Calu3 (cell line): Measurements from ENCODE around the gene FTO. TPM values are rescaled to one million over a fixed set of nuclear protein-coding genes. Genes with fewer than 3 reads are reported as not detected.

Experiments
- BruUV-seq: library from RNA; stranded (reverse); fragments of 400-500 nt; replicated peaks from 2 replicates; lab custom pipeline; 2021; lab: Mats Ljungman, UMichigan
- CTCF ChIA-PET: fragments of 300-600 bp; sonication (Branson Sonifier 250); formaldehyde crosslinking; loops from one replicate; lab custom pipeline; 2022; ENCODE audit warnings: antibody characterized with exemption; lab: Charles Lee
- DNase-seq: peaks from one replicate; pipeline ENCODE4 v3.0.0; 2022
- H3K27ac Mint-ChIP-seq: one replicate; pipeline ENCODE4 v1.8.0; 2022; ENCODE audit warnings: mixed read lengths; ENCODE audit not compliant: unreplicated experiment
- H3K27me3 Mint-ChIP-seq: one replicate; pipeline ENCODE4 v1.8.0; 2022; ENCODE audit warnings: mixed read lengths; ENCODE audit not compliant: unreplicated experiment
- H3K36me3 Mint-ChIP-seq: one replicate; pipeline ENCODE4 v1.8.0; 2022; ENCODE audit warnings: mild to moderate bottlenecking, moderate library complexity, mixed read lengths; ENCODE audit not compliant: insufficient read depth, unreplicated experiment
- H3K4me1 Mint-ChIP-seq: one replicate; pipeline ENCODE4 v1.8.0; 2022; ENCODE audit warnings: mild to moderate bottlenecking, low read depth, mixed read lengths; ENCODE audit not compliant: unreplicated experiment
- H3K4me3 Mint-ChIP-seq: one replicate; pipeline ENCODE4 v1.8.0; 2022; ENCODE audit warnings: mild to moderate bottlenecking, low read depth, moderate library complexity, mixed read lengths; ENCODE audit not compliant: unreplicated experiment
- H3K9me3 Mint-ChIP-seq: one replicate; pipeline ENCODE4 v1.8.0; 2022; ENCODE audit warnings: low read depth, mixed read lengths; ENCODE audit not compliant: unreplicated experiment
- intact Hi-C: fragments of 100-400 bp; cut with micrococcal nuclease; formaldehyde crosslinking; loops from one replicate; pipeline ENCODE4 v1.10.0; 2022; ENCODE audit not compliant: unreplicated experiment
- total RNA-seq: library from RNA; stranded (reverse); gene quantifications from 2 replicates; pipeline ENCODE4 v1.2.3, GENCODE V29; 2022
- TF ChIP-seq, protein P1 (sequence below): fragments of 200-600 bp; IDR thresholded peaks from one replicate; pipeline ENCODE4 v1.8.0; 2022; ENCODE audit warnings: antibody characterized with exemption; ENCODE audit not compliant: unreplicated experiment

The FTO gene
- total RNA-seq, 1 experiment from 2014 or later = 68.9 TPM

DNA sequence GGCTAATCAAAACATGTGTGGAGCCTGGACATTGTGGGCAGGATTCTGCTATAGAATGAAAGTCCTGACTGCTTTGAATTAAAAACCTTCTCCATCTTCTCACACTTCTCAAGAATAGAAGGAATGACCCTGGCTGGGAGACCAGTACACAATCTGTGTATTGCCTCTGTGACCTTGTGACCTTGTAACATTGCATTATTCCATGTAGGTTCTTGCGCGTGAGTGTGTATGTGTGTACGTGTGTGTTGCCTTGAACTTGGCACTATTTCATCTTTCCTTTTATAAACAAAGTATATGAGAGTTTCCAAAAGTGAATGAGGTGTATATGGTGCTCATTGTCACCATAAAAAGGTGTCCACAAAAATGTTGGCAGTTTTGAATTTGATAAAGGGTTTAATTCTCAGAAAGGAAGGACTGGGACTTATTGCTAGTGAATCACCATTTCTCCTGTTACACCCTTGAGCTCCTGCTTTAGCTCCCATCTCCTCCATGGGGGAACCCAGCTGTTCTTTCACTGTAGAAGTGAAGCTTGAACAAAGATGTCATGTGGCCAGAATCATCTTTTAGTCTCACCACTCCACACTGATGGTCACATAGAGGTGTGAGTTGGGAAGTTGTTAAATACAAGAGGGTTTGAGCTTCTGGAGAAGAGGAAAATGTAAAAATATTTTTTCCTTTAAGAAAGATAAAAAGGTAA lies 244.9 kb downstream of the FTO start:
- no peak overlapping the region for H3K27ac Mint-ChIP-seq
- DNase-seq = no peak
- H3K36me3 Mint-ChIP-seq = no peaks in the 10 kb centered on the region
- intact Hi-C loops = loop anchor here (5.0 to 10.0 kb wide), 2 partner anchors 172 to 866 kb away; no protein-coding TSS in a partner anchor
- no peaks in the 10 kb centered on the region for H3K9me3 Mint-ChIP-seq
- TF ChIP-seq, protein P1, sequence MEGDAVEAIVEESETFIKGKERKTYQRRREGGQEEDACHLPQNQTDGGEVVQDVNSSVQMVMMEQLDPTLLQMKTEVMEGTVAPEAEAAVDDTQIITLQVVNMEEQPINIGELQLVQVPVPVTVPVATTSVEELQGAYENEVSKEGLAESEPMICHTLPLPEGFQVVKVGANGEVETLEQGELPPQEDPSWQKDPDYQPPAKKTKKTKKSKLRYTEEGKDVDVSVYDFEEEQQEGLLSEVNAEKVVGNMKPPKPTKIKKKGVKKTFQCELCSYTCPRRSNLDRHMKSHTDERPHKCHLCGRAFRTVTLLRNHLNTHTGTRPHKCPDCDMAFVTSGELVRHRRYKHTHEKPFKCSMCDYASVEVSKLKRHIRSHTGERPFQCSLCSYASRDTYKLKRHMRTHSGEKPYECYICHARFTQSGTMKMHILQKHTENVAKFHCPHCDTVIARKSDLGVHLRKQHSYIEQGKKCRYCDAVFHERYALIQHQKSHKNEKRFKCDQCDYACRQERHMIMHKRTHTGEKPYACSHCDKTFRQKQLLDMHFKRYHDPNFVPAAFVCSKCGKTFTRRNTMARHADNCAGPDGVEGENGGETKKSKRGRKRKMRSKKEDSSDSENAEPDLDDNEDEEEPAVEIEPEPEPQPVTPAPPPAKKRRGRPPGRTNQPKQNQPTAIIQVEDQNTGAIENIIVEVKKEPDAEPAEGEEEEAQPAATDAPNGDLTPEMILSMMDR = no peak
- CTCF ChIA-PET = no interaction called here
- BruUV-seq = no TSS peak
- no peaks in the 10 kb centered on the region for H3K4me1 Mint-ChIP-seq
- H3K27me3 Mint-ChIP-seq = no peaks in the 10 kb centered on the region
- no peak overlapping the region for H3K4me3 Mint-ChIP-seq

GRCh38 chr16:53949715-53950410 lies 245.9 kb downstream of the FTO start:
- no peaks in the 10 kb centered on the region for H3K27me3 Mint-ChIP-seq
- no peaks in the 10 kb centered on the region for H3K9me3 Mint-ChIP-seq
- no TSS peak for BruUV-seq
- H3K4me3 Mint-ChIP-seq = no peak overlapping the region
- no peaks in the 10 kb centered on the region for H3K4me1 Mint-ChIP-seq
- no peak overlapping the region for H3K27ac Mint-ChIP-seq
- H3K36me3 Mint-ChIP-seq = no peaks in the 10 kb centered on the region
- intact Hi-C loops = loop anchor here (5.0 to 10.0 kb wide), 2 partner anchors 173 to 865 kb away; no protein-coding TSS in a partner anchor
- DNase-seq = no peak
- CTCF ChIA-PET = interaction anchor here (0.6 to 1.6 kb wide), 2 partner anchors 9 to 460 kb away, joined by 3 to 8 read pairs; no protein-coding TSS in a partner anchor
- TF ChIP-seq, protein P1 = no peak

DNA sequence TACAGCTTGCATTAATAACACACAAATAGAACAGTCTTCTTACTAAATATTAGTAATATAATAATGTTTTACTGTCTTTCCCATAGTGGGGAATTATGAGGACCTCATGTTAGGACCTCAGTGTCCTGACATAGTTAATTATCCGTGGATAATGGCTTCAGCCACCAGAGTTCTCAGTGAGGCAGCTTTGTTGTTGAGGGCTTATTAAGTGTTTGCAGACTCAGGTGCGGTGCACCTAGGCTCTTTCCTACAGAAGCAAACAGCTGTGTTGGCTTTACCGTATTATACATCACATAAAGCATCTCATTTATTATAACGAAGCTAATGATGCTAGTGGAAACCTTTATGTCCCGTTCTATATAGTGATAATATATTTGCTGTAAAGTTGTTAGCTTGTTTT lies 246.7 kb downstream of the FTO start:
- no peak for DNase-seq
- no TSS peak for BruUV-seq
- H3K27ac Mint-ChIP-seq = no peak overlapping the region
- H3K36me3 Mint-ChIP-seq = no peaks in the 10 kb centered on the region
- H3K4me1 Mint-ChIP-seq = no peaks in the 10 kb centered on the region
- intact Hi-C loops = no loop called here
- CTCF ChIA-PET = interaction anchor here (0.6 to 1.6 kb wide), 2 partner anchors 10 to 459 kb away, joined by 3 to 8 read pairs; no protein-coding TSS in a partner anchor
- H3K27me3 Mint-ChIP-seq = no peaks in the 10 kb centered on the region
- H3K9me3 Mint-ChIP-seq = no peaks in the 10 kb centered on the region
- H3K4me3 Mint-ChIP-seq = no peak overlapping the region
- TF ChIP-seq, protein P1 = no peak

GRCh38 chr16:53952215-53953208 lies 248.6 kb downstream of the FTO start:
- CTCF ChIA-PET = no interaction called here
- Mint-ChIP-seq H3K36me3 (no peaks in the 10 kb centered on the region), H3K4me3 (no peak overlapping the region), H3K4me1 (no peaks in the 10 kb centered on the region), H3K27ac (no peak overlapping the region), H3K27me3 (no peaks in the 10 kb centered on the region), H3K9me3 (no peaks in the 10 kb centered on the region)
- intact Hi-C loops = no loop called here
- TF ChIP-seq, protein P1 = no peak
- no TSS peak for BruUV-seq
- DNase-seq = no peak
